AG10803 (cell line): ENCODE measurements around the gene CLCA2.

Source experiments
- DNase-seq: peaks from one replicate; pipeline ENCODE4 v3.0.0; 2010; ENCODE audit warnings: low read depth
- H3K4me3 ChIP-seq: 2 replicates; pipeline ENCODE4 v1.5.1; 2011; ENCODE audit warnings: mild to moderate bottlenecking, low read length, control low read depth
- CTCF ChIP-seq: conservative IDR thresholded peaks from 2 replicates; pipeline ENCODE4 v1.5.1; 2011; ENCODE audit warnings: mild to moderate bottlenecking, low read length, control low read depth, inconsistent platforms

Gene CLCA2

GRCh38 chr1:86387916-86388627, 35.9 kb upstream of the CLCA2 start:
- no peak for TF ChIP-seq CTCF
- H3K4me3 ChIP-seq: no peak overlapping the region
- DNase-seq: peak; percentile 25

- DNase-seq: peak; percentile 15
- no peak for TF ChIP-seq CTCF
- no peak overlapping the region for H3K4me3 ChIP-seq
Measured at GRCh38 chr1:86388777-86389176, 35.2 kb upstream of the CLCA2 start.

GRCh38 chr1:86389307-86389706, 34.7 kb upstream of the CLCA2 start:
- DNase-seq: no peak
- no peak overlapping the region for H3K4me3 ChIP-seq
- TF ChIP-seq CTCF: no peak

- H3K4me3 ChIP-seq: no peak overlapping the region; the same call in none of the 2 replicates
- peak; percentile 64 for DNase-seq
Measured at GRCh38 chr1:86394416-86394815, 29.6 kb upstream of the CLCA2 start.

GRCh38 chr1:86395751-86396497, 28.0 kb upstream of the CLCA2 start, which contains the start of gene ODF2L:
ODF2L (minus strand) TSS chr1:86396323; CDS start chr1:86387027, 9,296 bp downstream.
- DNase-seq: peak; percentile 80
- peak within 1 kb of the TSS; percentile 89 for H3K4me3 ChIP-seq
- TF ChIP-seq CTCF: 0 out of 2 replicates have a peak, but pooled peaks have one; percentile 8

More at GRCh38 chr1:86394416-86394815, 29.6 kb upstream of the CLCA2 start:
- TF ChIP-seq CTCF: no peak

- H3K4me3 ChIP-seq: peak overlapping the region; percentile 89
- DNase-seq: no peak
- TF ChIP-seq CTCF: no peak
Measured at GRCh38 chr1:86396498-86396890, 27.5 kb upstream of the CLCA2 start.
